ENCODE measurements around the gene GDF15. TPM values are rescaled to one million over a fixed set of nuclear protein-coding genes. Genes with fewer than 3 reads are reported as not detected.

The GDF15 gene
- total RNA-seq, 4 donors from 2014 or later, result 0.41 to 13.1 (median 1.6) TPM

DNA sequence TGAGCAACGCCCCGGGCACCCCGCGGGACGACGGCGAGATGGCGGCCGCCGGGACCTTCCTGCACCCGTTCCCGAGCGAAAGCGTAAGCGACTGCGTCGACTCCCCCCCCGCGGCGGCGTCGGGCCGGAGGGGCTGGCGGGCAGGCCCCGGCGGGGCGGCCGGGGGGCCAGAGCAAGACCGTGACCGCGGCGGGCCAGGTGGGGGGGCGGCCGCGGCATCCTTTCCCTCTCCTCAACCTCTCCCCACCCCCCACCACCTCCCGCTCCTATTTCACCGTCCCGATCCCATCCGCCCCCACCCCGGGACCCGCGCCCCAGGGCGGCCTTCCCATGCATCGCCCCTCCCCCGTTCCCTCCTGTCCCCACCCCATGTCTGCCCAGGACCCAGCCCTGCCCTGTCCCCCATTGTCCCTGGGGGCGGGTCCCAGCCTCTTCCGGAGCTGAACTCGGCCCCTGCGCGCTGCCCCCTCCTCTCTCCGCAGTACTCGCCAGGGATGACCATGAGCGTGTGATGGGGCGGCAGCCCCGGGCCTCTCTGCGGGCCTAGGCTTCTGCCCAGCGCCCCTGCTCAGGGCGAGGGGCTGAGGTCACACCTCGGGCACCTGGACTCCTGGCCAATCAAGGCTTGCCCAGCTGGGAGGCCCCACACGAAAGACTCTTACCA lies 47.9 kb downstream of the GDF15 start:
- Histone ChIP-seq H3K27me3 (no peaks in the 10 kb centered on the region), H3K4me1 (peaks cover 0 to 17% of the 10 kb centered on the region in 2 donors), H3K27ac (peak overlapping the region; percentile 77 to 80), H3K4me3 (peak overlapping the region; percentile 41 to 46), H3K36me3 (no peaks in the 10 kb centered on the region), H3K9me3 (no peaks in the 10 kb centered on the region)
- peak in 1 of 2 donors; percentile 50 for DNase-seq
- peak in 1 of 2 donors; percentile 11 for TF ChIP-seq POLR2A (IDR thresholded peaks at IDR 0.05)
- TF ChIP-seq, protein P1, sequence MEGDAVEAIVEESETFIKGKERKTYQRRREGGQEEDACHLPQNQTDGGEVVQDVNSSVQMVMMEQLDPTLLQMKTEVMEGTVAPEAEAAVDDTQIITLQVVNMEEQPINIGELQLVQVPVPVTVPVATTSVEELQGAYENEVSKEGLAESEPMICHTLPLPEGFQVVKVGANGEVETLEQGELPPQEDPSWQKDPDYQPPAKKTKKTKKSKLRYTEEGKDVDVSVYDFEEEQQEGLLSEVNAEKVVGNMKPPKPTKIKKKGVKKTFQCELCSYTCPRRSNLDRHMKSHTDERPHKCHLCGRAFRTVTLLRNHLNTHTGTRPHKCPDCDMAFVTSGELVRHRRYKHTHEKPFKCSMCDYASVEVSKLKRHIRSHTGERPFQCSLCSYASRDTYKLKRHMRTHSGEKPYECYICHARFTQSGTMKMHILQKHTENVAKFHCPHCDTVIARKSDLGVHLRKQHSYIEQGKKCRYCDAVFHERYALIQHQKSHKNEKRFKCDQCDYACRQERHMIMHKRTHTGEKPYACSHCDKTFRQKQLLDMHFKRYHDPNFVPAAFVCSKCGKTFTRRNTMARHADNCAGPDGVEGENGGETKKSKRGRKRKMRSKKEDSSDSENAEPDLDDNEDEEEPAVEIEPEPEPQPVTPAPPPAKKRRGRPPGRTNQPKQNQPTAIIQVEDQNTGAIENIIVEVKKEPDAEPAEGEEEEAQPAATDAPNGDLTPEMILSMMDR (IDR thresholded peaks at IDR 0.05), result no peak
- intact Hi-C loops (cut with DNase I; ENCODE audit: low total_unique reads), result no loop called here

DNA sequence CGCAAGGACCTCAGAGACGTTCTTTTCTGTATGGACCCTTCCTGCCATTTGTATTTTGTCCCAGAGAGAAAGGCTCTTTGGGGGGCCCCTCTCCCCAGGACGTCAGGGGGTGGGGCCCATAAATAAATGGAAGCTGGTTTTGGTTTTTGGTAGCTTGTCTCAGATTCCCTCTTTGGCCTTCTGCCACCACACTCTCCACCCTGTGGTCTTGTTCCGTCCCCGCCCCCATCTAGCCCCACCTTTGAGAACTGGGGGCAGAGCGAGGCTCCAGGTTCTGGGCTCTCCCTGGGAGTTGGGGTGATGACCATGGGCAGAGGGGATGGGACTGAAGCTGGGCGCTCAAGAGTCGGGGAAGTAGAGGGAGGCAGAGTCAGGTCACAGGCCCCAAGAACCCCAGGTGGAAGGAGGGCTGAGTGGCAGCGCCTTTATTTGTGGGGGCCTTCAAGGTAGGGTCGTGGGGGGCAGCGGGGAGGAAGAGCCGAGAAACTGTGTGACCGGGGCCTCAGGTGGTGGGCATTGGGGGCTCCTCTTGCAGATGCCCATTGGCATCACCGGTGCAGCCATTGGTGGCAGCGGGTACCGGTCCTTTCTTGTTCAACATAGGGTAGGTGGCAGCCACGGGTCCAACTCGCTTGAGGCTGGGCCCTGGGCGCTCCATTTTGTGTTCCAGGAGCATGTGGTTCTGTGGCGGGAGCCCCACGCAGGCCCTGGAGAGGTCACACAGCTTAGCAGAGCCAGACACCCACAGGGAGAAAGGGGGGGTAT lies 48.6 kb downstream of the GDF15 start:
- no peak for TF ChIP-seq POLR2A (IDR thresholded peaks at IDR 0.05)
- intact Hi-C loops (cut with DNase I; ENCODE audit: low total_unique reads), result no loop called here
- H3K36me3 ChIP-seq, result no peaks in the 10 kb centered on the region
- H3K27me3 ChIP-seq, result no peaks in the 10 kb centered on the region
- peak overlapping the region; percentile 77 to 80 for H3K27ac ChIP-seq
- H3K9me3 ChIP-seq, result no peaks in the 10 kb centered on the region
- peak overlapping the region; percentile 41 to 46 for H3K4me3 ChIP-seq
- peaks cover 0 to 13% of the 10 kb centered on the region in 2 donors for H3K4me1 ChIP-seq
- DNase-seq, result peak in 1 of 2 donors; percentile 54

DNA sequence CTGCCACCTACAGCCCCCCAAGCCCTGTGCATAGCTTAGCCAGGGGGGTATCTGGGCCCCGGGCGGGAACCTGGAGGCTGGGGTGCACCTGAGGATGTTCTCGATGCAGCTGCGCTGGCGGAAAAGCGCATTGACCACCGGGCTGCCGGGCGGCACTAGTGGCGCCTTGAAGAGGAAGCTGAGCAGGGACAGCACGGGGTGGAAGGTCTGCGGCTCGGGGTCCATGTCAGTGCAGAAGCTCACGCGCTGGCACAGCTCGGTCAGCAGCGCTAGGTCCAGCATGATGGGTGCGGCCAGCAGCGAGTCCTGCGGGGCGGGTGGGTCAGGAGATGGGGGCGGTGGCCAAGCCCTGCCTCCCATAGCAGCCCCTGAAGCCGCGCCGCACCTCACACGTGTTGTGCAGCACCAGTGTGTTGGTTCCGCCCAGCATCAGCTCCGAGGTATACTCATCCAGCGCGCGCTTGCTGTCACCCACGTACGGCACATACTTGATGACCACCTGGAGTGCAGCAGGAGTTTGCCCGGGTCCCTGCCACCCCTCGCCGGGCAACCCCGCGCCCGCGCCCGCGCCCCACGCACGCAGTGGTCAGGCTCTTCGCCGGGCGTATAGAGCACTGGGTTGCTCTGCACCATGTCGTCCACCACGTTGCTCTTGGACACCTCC lies 49.4 kb downstream of the GDF15 start:
- Histone ChIP-seq H3K36me3 (no peaks in the 10 kb centered on the region), H3K27me3 (no peaks in the 10 kb centered on the region), H3K4me1 (peaks cover 0 to 13% of the 10 kb centered on the region in 2 donors), H3K27ac (no peak overlapping the region), H3K4me3 (no peak overlapping the region), H3K9me3 (no peaks in the 10 kb centered on the region)
- no peak for TF ChIP-seq POLR2A (IDR thresholded peaks at IDR 0.05)
- TF ChIP-seq, protein P1 (IDR thresholded peaks at IDR 0.05), result no peak
- intact Hi-C loops (cut with DNase I; ENCODE audit: low total_unique reads), result no loop called here
- peak in 1 of 2 donors; percentile 43 for DNase-seq

DNA sequence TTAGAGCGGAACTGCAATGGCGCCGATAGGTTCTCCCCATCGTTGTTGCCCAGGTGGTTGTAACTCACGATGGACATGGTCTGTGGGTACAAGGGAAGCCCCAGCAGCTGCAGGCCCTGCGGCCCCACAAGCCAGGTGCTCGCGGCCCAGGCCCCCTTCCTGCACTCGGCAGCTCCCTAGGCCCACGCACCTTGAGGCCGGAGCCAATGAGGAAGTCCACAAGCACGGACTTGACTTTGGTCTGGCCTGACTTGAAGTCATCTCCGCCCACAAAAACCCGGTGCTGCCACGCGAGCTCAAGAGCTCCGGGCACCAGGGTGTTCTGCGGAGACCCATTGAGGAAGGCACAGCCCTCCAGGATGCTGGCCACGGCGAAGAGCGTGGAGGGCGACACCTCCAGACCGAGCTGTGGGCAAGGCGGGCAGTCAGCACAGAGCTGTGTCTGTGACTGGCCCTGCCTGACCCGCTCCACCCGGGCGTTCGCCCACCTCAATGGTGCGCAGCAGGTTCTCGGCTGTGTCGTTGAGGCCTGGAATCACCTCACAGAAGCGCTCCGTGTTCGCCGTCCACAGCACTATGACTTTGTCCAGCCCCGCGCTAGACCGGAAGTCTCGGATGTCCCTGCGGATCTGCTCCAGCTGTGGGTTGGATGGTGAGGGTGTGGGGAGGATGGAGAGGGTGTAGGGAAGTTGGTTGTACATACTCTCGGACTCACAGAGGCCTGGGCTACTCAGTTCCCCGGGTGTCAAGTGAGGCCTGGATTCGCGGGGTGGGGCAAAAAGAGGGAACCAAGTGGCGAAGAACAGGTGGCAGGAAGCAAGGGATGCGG lies 50.1 kb downstream of the GDF15 start:
- Histone ChIP-seq H3K4me3 (no peak overlapping the region), H3K36me3 (no peaks in the 10 kb centered on the region), H3K4me1 (peaks cover 0 to 13% of the 10 kb centered on the region in 2 donors), H3K9me3 (no peaks in the 10 kb centered on the region), H3K27ac (peak overlapping the region in 1 of 2 donors; percentile 90), H3K27me3 (no peaks in the 10 kb centered on the region)
- intact Hi-C loops (cut with DNase I; ENCODE audit: low total_unique reads), result no loop called here
- DNase-seq, result peak in 1 of 2 donors; percentile 39
- TF ChIP-seq POLR2A (IDR thresholded peaks at IDR 0.05), result no peak
- TF ChIP-seq, protein P1 (IDR thresholded peaks at IDR 0.05), result no peak

All from uterus (tissue), 4 donors.